Measurements from ENCODE around the gene ZDHHC18. TPM values are rescaled to one million over a fixed set of nuclear protein-coding genes. Genes with fewer than 3 reads are reported as not detected.
"Not testable (repeated sequence)": the region's sequence is repeated elsewhere in the genome, so short reads cannot be mapped to it uniquely, and the experiment has no call there.

Gene ZDHHC18
- total RNA-seq, 1 donor from 2014 or later = 24.2 TPM

DNA sequence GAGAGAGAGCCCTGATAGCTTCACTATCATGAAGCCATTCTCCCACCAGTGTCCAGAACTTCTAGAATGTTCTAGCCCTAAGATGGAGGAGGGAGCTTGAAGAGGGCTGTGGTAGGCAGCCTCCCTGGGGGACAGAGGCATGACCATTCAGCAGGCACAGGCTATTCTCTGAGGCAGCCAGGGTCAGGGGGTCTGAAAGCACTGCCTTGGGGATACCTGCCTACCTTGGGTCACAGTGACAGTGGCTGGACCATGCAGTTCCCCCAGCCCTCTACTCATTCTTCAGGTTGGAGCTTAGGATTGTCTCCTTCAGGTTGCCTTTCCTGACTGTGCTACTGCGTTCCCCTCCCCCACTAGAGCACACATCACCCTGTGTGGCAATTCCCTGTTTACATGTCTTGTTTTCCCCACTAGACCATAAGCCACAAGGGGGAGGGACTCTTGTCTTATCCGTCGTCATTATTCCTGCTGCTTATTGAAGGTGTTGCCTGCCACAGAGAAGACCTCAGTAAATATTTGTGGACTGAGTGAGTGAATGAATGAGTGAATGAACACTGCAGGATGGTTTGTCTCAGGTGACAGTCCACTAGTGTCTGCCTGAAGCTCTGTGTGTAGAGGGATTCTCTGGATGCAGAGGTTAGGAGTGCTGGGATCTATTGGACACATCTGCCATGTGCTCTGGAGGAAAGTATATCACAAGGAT lies 5.2 kb downstream of the ZDHHC18 start:
- H3K4me3 Mint-ChIP-seq (ENCODE audit: unreplicated experiment) = no peak overlapping the region
- no peak for DNase-seq (ENCODE audit: extremely low spot score, unreplicated experiment)
- H3K36me3 Mint-ChIP-seq (ENCODE audit: unreplicated experiment) = peaks cover 30% of the 10 kb centered on the region
- no peak overlapping the region for H3K27ac Mint-ChIP-seq (ENCODE audit: unreplicated experiment)
- no peaks in the 10 kb centered on the region for H3K27me3 Mint-ChIP-seq (ENCODE audit: unreplicated experiment)
- H3K4me1 Mint-ChIP-seq (ENCODE audit: unreplicated experiment) = peaks cover 22% of the 10 kb centered on the region
- H3K9me3 Mint-ChIP-seq (ENCODE audit: unreplicated experiment) = no peaks in the 10 kb centered on the region
- TF ChIP-seq, protein P1, sequence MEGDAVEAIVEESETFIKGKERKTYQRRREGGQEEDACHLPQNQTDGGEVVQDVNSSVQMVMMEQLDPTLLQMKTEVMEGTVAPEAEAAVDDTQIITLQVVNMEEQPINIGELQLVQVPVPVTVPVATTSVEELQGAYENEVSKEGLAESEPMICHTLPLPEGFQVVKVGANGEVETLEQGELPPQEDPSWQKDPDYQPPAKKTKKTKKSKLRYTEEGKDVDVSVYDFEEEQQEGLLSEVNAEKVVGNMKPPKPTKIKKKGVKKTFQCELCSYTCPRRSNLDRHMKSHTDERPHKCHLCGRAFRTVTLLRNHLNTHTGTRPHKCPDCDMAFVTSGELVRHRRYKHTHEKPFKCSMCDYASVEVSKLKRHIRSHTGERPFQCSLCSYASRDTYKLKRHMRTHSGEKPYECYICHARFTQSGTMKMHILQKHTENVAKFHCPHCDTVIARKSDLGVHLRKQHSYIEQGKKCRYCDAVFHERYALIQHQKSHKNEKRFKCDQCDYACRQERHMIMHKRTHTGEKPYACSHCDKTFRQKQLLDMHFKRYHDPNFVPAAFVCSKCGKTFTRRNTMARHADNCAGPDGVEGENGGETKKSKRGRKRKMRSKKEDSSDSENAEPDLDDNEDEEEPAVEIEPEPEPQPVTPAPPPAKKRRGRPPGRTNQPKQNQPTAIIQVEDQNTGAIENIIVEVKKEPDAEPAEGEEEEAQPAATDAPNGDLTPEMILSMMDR (IDR thresholded peaks at IDR 0.05) = no peak

DNA sequence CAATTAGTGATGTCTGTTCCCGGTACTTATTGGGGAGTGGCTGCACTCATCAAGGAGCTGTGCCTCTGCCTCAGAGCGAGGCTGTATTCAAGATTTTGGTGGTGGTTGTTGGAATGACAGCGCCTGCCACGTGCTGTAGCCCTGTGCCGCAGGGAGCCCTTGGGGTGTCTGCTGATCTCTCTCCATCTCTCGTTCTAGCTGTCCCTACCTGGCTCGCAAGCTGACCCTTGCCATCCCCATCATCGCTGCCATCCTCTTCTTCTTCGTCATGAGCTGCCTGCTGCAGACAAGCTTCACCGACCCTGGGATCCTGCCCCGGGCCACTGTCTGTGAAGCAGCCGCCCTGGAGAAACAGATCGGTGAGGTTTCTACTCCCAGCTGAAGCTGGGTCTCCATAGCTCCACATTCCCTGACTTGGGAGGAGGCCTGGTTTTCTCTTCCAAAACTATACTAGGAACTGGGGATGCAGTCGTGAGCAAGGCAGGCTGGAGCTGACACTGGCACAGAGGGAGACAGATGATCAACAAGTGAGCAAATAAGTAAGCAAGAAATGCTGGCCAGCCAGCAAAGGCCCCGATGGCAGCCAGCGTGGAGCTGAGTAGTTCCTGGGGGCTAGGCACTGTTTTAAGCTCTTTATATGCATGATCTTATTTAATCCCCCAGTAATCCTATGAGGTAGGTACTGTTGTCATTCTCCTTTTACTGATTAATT lies 5.9 kb downstream of the ZDHHC18 start:
- TF ChIP-seq, protein P1 (IDR thresholded peaks at IDR 0.05) = no peak
- Mint-ChIP-seq H3K36me3 (ENCODE audit: unreplicated experiment) (peaks cover 30% of the 10 kb centered on the region), H3K27me3 (ENCODE audit: unreplicated experiment) (no peaks in the 10 kb centered on the region), H3K4me1 (ENCODE audit: unreplicated experiment) (peaks cover 21% of the 10 kb centered on the region), H3K9me3 (ENCODE audit: unreplicated experiment) (no peaks in the 10 kb centered on the region), H3K4me3 (ENCODE audit: unreplicated experiment) (no peak overlapping the region), H3K27ac (ENCODE audit: unreplicated experiment) (no peak overlapping the region)
- no peak for DNase-seq (ENCODE audit: extremely low spot score, unreplicated experiment)

DNA sequence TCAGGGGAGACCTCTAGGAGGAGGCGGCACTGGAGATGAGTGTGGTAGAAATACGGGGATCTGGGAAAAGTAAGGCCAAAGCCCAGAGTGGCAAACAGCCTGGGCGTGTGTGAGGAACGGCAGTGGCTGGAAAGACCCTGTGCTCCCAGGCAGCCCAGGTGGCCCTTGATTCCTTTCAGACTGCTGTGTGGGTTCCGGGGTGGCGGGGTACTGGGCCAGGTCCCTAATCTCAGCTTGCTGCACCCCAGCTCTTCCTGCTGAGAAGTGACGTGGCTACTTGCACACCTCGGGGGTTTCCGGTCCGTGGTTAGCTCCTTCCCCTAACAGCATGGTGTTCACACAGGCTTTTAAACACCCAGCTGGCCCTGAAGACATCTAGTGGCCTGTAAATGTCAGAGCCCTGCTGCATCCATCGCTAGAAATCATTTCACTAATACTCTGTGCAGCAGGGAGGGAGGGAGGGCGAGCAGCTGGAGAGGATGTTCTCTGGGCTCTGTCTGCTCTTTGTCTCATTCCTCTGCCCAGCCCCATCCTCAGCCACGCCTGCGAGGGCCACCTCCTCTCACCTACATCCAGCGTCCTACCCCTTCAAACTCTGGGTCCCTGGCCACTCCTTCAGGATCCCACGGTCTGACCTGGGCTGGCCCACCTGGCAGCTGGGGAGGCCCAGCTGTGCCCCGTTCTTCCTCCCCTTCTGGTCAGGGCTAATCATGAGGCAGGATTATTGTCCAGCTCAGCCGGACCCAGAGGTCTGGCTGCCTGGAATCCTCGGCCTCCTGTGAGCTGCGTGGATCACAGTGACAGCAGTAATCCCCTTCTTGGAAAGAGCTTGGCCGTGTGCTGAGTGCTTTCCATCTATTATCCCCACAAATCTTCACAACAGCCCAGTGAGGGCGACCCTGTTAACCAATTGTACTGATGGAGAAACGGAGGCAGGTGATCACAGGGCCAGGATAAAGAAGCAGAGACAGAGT lies 7.2 kb downstream of the ZDHHC18 start:
- DNase-seq (ENCODE audit: extremely low spot score, unreplicated experiment) = no peak
- H3K27ac Mint-ChIP-seq (ENCODE audit: unreplicated experiment) = no peak overlapping the region
- H3K4me3 Mint-ChIP-seq (ENCODE audit: unreplicated experiment) = no peak overlapping the region
- peaks cover 10% of the 10 kb centered on the region for H3K4me1 Mint-ChIP-seq (ENCODE audit: unreplicated experiment)
- TF ChIP-seq, protein P1 (IDR thresholded peaks at IDR 0.05) = no peak
- peaks cover 30% of the 10 kb centered on the region for H3K36me3 Mint-ChIP-seq (ENCODE audit: unreplicated experiment)
- H3K27me3 Mint-ChIP-seq (ENCODE audit: unreplicated experiment) = no peaks in the 10 kb centered on the region
- no peaks in the 10 kb centered on the region for H3K9me3 Mint-ChIP-seq (ENCODE audit: unreplicated experiment)

DNA sequence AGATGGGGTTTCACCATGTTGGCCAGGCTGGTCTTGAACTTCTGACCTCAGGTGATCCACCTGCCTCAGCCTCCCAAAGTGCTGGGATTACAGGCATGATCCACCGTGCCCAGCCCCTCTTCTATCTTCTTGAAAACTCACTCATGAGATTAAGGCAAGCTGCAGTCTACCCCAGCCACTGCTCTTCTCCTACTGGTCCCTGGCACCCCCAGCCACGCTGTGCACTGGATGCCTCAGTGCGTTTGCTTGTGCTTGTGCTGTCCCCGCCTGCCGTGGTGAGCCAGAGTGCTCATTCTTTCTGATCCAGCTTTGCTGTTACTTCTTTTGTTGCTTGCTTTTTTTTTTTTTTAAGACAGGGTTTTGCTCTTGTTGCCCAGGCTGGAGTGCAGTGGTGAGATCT lies 11.2 kb downstream of the ZDHHC18 start:
- H3K4me1 Mint-ChIP-seq (ENCODE audit: unreplicated experiment); DNase-seq (ENCODE audit: extremely low spot score, unreplicated experiment); H3K9me3 Mint-ChIP-seq (ENCODE audit: unreplicated experiment); H3K27me3 Mint-ChIP-seq (ENCODE audit: unreplicated experiment); H3K27ac Mint-ChIP-seq (ENCODE audit: unreplicated experiment); H3K4me3 Mint-ChIP-seq (ENCODE audit: unreplicated experiment): not testable (repeated sequence)
- peaks cover 26% of the 10 kb centered on the region for H3K36me3 Mint-ChIP-seq (ENCODE audit: unreplicated experiment)

DNA sequence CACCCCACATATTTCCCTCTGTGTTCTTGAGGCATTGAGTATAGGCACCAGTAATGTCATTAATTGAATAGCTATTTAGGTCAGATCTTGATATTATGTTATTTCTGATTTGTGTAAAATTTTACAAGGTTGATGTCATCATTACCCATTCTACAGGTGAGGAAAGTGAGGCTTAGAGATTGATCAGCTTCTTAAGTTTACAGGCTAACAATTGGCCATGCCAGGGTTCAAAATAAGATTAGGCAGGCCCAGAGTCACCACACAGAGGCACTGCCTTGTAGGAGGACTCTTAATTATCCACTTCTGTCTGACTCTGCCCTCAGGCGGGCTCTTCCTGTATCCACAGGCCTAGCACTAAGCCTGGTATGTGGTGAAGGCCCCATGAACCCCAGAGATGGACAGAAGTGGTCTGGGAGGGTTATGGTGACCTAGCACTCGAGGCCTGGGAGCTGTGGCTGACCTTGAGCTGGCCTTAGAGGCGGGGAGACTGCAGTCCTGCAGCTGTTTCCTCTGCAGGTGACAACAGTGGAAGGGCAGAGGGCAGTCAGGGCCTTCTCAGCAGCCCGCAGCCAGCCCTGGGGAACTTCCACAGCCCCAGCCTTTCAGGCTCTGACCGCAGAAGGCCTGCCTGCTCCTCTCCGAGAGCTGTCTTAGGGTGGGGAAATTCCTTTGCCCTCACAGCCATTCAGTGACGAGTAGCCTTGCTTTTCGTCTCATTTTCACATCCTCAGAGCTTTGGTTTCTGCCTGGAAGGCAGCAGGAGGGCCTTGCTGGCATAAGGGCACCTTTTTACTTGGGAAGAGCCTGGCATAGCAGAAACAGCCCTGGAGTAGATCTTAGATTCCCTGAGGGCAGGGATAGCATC lies 12.2 kb downstream of the ZDHHC18 start:
- no peaks in the 10 kb centered on the region for H3K27me3 Mint-ChIP-seq (ENCODE audit: unreplicated experiment)
- peak overlapping the region; percentile 45 for H3K27ac Mint-ChIP-seq (ENCODE audit: unreplicated experiment)
- DNase-seq (ENCODE audit: extremely low spot score, unreplicated experiment) = no peak
- no peaks in the 10 kb centered on the region for H3K9me3 Mint-ChIP-seq (ENCODE audit: unreplicated experiment)
- TF ChIP-seq, protein P1 (IDR thresholded peaks at IDR 0.05) = no peak
- H3K4me1 Mint-ChIP-seq (ENCODE audit: unreplicated experiment) = peaks cover 5% of the 10 kb centered on the region
- H3K36me3 Mint-ChIP-seq (ENCODE audit: unreplicated experiment) = peaks cover 21% of the 10 kb centered on the region
- H3K4me3 Mint-ChIP-seq (ENCODE audit: unreplicated experiment) = no peak overlapping the region
